NCI-H2227 (cell line): Measurements from ENCODE around the gene KLHL22.
"Not testable (repeated sequence)": the region's sequence is repeated elsewhere in the genome, so short reads cannot be mapped to it uniquely, and the experiment has no call there.

Experiments used
- DNase-seq: peaks from one replicate; lab custom pipeline; 2025; ENCODE audit not compliant: unreplicated experiment; lab: John Stamatoyannopoulos, UW

The KLHL22 gene

DNA sequence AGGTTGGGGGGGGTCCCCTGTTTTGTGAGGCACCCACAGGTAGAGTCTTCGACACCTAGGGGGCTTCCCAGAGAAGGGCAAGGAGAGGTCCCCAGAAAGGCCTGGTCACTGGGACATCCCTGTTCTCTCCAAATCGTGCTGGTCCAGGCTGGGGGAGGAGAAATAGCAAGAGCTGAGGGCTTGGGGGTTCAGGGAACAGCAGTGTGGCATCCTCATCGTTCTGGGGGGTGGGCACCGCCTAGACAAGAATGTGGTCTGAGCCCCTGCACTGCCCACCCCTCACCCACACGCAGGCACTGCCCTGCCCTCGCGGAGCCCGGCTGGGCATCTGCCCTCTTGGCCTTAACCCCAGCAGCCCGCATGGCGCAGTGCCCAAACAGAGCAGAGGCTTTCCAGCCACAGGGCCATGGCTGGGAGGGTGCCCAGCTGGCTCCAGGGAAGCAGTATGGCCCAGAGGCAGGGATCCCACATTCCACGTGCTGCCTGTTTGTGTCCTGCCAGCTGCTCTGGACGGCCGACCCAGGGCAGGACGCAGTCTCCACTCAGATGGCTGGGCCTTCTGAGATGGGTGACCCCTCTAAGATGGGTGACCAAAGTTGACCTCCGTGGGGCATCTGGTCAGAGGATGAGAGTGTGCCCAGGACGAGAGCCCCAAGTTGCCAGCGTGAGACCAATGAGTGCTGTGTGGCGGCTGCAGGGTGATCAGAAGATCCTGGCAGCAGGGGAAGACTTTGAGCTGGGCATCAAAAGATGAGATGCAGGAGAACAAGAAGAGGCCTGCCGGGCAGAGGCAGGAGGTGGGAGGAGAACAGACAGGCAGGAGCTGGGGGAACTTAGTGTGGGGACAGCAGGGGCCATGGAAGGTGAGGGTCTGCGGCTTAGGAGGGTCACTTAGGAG is 72.3 kb downstream of the KLHL22 start:
- DNase-seq: no peak

DNA sequence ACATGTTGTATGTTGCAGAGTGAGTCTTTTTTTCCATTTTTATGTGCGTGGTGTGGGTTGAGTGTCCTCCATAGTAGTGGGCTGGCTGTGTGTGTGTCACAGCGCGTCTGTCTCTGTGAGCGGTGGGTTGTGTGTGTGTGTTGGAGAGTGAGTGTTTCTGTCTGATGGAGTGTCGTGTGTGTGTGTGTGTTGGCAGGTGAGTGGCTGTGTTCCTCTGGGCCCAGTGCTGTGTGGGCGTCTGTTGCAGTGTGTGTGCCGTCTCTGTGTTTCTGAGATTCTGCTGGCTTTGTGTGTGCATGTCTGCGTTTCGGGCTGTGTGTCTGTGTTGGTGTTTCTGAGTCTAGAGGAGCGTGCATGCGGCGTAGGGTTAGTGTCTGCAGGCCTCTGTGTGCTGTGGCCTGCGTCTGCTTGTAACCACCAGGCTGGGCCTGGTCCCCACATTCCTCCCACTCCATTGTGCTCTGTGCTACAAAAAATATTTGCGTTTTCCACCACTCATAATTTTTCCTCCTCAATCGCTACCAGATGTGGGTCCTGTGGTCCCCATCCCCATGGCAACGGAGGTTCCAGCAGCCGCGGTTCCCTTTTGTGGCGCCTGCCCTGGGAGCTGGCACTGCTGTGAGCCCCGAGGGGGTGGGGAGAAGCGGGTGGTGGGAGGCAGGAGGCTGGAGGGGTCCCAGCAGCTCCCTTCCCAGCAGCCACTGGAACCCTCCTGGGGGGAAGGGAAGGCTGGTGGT is 73.2 kb downstream of the KLHL22 start:
- DNase-seq: peak; percentile 58

DNA sequence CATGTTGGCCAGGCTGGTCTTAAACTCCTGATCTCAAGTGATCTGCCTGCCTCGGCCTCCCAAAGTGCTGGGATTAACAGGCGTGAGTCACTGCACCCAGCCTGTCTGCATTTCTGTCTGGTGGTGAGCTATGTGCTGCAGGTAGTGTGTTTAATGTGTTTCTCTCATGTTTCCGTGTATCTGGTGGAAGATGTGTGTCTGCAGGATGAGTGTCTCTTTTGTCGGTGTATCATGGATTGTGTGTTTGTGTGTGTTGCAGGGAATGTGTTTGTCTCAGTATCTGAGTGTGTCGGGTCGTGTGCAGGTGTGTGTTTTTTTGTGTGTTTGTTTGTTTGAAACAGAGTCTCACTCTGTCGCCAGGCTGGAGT is 74.1 kb downstream of the KLHL22 start:
- DNase-seq: no peak

DNA sequence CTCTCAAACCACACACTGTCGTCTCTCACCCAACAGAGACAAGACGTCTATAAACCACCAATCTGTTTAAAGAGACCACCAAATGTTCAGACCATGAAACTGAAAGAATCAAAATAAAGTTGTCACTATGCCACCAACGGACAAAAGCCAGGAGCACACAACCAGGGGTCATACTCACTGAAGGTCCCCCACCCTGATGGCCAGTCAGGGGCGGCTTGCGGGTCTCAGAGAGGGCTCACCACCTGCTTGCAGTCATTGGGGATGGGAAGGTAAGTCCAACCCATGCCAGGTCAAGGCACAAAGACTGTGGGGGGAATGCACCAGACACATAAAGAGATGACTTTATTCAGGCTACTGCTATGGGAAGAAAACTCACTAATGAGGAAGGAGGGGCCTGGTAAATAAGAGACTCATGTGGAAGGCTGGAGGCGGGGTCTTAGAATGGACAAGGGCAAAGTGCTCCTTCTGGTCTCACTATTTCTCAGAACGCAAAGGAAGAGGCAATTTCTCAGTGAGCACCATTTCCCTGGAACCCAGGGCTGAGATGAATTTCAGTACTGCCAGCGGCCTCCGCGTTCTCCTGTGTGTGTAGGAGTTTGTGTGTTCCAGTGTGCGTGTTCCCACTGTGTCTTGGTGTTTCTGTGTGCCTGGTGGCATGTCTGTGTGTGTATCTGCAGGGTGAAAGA is 75.3 kb downstream of the KLHL22 start:
- no peak for DNase-seq

DNA sequence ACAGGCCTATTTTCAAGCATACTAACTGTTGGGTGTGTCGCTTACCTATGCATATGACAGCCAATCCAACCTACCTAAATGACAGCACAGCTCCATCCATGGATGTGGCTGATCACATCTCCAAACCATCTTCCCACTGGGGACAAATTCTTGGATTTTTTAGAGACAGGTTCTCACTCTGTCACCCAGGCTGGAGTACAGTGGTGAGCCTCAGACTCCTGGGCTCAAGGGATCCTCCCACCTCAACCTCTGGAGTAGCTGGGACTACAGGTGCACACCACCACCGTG is 76.0 kb downstream of the KLHL22 start:
- no peak for DNase-seq

DNA sequence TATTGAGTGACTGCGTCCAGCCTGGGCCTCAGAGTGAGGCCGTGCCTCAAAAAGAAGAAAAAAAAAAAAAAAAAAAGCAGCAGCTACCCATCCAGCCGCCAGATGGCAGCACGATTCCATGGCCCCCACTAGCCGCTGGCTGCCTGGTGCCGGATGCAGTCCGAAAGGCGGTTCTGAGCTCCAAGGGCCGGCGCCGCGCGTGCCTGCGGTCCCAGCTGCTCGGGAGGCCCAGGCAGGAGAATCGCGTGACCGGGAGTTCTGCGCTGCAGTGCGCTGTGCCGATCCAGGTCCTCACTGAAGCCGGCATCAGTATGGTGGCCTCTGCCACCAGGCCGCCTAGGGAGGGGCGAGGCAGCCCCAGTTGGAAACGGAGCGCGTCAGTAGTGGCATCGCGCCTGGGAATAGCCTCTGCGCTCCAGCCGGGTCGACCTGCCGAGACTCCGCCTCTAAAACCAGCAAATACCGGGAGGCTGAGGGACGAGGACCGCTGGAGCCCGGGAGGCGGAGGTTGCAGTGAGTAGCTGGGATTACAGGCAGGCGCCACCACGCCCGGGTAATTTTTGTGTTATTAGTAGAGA is 77.3 kb downstream of the KLHL22 start:
- peak; percentile 91 for DNase-seq

DNA sequence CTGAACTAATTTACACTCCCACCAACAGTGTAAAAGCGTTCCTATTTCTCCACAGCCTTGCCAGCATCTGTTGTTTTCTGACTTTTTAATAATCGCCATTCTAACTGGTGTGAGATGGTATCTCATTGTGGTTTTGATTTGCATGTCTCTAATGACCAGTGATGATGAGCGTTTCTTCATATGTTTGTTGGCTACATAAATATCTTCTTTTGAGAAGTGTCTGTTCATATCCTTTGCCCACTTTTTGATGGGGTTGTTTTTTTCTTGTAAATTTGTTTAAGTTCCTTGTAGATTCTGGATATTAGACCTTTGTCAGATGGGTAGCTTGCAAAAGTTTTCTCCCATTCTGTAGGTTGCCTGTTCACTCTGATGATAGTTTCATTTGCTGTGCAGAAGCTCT is 79.9 kb downstream of the KLHL22 start:
- DNase-seq: not testable (repeated sequence)

DNA sequence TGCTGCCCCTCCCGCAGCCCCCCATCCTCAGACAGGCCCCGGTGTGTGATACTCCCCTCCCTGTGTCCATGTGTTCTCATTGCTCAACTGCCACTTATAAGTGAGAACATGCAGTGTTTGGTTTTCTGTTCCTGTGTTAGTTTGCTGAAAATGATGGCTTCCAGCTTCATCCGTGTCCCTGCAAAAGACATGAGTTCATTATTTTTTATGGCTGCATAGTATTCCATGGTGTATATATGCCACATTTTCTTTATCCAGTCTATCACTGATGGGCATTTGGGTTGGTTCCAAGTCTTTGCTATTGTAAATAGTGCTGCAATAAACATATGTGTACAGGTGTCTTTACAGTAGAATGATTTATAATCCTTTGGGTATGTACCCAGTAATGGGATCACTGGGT is 80.4 kb downstream of the KLHL22 start:
- DNase-seq: not testable (repeated sequence)

DNA sequence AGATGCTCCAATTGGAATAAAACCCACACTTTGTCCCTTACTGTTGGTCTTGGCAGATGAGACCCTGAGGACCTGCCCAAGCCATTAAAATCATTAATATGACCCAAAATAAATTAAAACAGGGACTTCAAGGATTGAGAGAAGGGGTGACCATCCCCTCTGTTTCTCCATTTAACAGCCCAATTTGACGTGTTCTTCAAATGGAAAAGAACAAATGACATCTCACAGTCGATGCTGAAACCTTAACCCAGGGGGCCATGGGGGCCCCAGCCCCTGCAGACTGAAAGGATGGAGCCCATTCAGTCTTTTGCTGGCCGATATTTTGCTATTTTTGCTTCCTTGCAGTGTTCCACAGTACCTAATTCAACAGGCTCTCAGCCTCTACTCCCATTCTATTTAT is 81.1 kb downstream of the KLHL22 start:
- DNase-seq: no peak

DNA sequence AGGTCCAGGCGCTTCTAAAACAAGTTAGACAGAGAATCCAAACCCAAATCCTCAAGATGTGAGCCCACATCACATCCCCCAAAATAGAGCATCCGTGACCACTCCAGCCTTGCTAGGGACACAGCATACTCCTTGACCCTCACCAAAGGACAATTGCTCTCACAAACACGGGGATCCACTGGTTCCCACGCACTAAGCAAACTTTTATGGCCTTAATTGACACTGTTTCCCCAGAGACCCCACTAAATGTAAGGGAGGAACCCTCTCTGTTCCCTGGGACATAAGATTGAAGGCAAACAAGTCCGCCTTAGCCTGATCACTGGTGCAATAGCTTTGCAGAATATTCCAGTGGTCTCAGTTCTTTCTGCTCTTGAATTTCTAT is 81.5 kb downstream of the KLHL22 start:
- no peak for DNase-seq

DNA sequence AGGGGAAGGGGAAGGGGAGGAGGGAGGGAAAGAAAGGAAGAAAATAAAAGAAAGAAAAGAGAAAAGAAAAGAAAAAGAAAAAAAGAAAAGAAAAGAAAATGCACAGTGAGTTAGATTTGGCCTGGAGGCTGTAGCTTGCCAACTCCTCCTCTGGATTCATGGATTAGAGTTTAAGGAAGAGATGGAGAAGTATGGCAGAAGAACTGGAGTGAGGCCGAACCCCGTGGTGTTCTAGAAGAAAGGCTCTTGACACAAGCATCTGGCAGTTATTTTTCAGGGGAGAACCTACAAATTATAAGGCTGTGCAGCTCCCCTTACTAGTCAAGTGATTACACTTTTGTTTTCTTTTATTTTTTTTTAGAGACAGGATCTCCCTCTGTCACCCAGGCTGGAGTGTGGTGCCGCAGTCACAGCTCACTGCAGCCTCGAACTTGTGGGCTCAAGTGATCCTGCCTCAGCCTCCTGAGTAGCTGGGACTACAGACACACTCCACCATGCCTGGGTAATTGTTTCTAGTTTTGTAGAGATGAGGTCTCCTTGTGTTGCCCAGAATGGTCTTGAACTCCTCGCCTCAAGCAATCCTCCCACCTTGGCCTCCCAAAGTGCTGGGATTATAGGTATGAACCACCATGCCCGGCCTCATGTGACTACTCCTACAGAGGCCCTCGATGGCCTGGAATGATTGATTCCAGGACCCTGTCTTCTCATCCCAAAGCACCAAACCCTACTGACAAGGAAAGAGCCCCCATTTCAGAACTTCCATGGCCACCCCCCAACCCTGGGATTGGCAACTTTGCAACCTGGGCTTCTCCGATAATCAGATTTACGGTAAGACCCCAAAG is 82.2 kb downstream of the KLHL22 start:
- no peak for DNase-seq

DNA sequence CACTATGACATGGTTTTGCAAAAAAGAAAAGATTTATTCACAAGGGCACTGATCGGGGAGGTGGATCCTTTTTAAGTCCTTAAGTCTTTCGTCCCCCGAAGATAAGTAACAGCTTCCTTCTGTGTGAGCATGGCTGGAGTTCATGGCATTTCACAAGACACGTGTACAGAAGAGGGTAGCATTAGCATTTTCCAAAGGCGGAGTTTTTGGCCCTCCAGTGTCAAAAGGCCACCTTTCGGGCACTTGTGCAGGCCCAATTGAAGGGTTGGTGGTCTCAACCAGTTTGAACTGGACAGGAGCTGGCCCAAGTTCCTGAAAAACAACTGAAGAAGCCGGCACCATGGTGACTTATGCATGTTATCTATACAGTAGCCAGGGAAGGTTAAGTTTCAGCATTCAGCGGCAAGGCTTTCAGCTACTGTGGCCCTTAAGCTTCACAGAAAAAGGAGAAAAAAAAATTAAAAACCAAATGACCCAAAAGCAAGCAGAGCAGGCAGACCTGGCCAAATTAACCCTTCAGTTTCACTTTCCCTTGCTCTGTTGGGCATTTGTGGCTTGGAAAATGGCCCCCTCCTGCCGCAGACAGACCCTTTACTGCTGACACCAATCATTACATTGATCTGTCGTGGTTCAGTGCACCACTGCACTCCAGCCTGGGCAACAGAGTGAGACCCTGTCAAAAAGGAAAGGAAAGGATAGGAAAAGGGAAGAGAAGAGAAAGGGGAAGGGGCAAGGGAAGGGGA is 83.0 kb downstream of the KLHL22 start:
- no peak for DNase-seq

DNA sequence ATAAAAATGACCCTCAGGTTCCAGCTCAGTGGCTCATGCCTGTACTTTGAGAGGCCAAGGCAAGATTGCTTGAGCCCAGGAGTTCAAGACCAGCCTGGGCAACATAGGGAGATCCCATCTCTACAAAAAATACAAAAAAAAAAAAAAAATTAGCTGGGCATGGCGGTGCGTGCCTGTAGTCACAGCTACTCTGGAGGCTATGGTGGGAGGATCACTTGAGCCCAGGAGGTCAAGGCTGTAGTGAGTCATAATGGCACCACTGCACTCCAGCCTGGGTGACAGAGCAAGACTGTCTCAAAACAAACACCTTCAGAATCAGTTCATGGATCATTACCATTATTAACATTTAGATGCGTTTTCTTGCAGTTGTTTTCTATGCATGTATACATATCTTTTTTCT is 86.2 kb downstream of the KLHL22 start:
- not testable (repeated sequence) for DNase-seq

DNA sequence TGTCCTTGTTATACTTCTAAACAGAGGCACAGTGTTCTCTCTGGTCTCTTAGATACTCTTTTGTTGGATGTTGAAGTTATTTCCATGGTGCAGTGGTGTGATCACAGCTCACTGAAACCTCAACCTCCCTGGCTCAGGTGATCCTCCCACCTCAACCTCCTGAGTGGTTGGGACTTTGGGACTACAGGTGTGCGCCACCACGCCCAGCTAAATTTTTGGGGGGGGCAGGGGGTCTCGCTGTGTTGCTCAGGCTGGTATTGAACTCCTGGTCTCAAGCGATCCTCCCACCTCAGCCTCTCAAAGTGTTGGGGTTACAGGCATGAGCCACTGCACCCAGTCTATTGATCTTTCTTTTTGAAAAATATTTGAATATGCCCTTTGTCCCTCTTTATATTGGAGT is 86.7 kb downstream of the KLHL22 start:
- no peak for DNase-seq

DNA sequence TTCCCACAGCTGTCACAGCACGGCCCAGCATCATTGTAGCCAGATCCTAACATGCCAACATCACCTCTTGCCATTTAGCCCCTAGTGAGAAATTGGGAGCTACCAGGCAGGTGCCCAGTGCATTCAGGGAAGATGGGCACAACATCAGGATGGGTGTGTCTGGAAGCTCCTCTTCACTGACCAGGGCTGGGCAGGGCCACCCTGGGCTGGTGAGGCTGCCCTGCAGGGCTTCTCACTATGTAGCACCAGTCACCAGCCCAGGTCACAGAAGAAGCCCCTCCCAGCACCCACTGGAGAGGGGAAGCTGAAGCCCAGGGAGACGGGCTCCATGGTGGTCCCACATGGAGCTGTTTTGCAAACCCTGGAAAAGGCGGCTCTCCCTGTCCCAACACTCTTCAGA is 87.8 kb downstream of the KLHL22 start:
- no peak for DNase-seq

DNA sequence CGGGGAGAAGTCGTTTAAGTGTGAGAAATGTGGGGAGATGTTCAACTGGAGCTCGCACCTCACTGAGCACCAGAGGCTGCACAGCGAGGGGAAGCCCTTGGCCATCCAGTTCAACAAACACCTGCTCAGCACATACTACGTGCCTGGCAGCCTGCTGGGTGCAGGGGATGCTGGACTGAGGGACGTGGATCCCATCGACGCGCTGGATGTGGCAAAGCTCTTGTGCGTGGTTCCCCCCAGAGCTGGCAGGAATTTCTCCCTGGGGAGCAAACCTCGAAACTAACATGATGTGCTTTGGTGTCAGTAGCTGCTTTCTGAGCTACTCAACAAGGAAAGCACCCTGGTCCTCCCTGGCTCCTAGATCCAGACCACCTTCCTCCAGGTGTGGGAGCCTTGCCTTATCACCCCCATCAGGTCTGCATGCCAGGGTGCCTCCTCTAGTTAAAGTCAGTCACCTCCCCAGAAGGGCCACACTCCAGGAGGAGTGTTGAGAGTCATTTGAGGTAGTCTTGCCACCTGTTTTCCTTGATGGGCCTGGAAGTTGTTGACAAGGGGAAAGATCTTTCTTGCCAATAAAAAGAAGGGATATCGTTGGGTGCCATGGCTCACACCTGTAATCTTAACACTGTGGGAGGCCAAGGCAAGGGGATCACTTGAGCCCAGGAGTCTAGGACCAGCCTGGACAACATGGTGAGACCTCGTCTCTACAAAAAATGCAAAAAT is 88.7 kb downstream of the KLHL22 start:
- no peak for DNase-seq

DNA sequence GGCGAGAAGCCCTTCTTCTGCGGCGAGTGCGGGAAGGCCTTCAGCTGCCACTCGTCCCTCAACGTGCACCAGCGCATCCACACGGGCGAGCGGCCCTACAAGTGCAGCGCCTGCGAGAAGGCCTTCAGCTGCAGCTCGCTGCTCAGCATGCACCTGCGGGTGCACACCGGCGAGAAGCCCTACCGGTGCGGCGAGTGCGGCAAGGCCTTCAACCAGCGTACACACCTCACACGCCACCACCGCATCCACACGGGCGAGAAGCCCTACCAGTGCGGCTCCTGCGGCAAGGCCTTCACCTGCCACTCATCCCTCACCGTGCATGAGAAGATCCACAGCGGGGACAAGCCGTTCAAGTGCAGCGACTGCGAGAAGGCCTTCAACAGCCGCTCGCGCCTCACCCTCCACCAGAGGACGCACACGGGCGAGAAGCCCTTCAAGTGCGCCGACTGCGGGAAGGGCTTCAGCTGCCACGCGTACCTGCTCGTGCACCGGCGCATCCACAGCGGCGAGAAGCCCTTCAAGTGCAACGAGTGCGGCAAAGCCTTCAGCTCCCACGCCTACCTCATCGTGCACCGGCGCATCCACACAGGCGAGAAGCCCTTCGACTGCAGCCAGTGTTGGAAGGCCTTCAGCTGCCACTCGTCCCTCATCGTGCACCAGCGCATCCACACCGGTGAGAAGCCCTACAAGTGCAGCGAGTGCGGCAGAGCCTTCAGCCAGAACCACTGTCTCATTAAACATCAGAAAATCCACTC is 89.5 kb downstream of the KLHL22 start:
- no peak for DNase-seq

DNA sequence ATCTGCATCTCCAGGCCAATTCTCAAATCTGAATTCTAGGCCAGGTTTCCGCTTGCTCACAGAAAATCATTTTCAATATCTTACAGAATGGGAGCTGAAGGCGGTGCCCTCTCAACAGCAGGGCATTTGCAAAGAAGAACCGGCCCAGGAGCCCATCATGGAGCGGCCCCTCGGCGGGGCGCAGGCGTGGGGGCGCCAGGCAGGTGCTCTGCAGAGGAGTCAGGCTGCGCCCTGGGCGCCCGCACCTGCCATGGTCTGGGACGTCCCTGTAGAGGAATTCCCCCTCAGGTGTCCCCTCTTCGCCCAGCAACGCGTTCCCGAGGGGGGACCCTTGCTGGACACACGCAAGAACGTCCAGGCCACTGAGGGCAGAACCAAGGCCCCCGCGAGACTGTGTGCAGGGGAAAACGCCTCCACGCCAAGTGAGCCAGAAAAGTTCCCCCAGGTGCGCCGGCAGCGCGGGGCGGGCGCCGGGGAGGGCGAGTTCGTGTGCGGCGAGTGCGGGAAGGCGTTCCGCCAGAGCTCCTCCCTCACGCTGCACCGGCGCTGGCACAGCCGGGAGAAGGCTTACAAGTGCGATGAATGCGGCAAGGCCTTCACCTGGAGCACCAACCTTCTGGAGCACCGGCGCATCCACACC is 90.2 kb downstream of the KLHL22 start:
- no peak for DNase-seq
